GM19395 (cell line): ENCODE measurements around the gene OCA2.

Experiments used
- ATAC-seq: cut with Tn5 transposase; IDR thresholded peaks from one replicate; pipeline ENCODE4 v1.9.1; 2021; ENCODE audit warnings: mild to moderate bottlenecking, moderate library complexity; ENCODE audit not compliant: unreplicated experiment

OCA2 gene

DNA sequence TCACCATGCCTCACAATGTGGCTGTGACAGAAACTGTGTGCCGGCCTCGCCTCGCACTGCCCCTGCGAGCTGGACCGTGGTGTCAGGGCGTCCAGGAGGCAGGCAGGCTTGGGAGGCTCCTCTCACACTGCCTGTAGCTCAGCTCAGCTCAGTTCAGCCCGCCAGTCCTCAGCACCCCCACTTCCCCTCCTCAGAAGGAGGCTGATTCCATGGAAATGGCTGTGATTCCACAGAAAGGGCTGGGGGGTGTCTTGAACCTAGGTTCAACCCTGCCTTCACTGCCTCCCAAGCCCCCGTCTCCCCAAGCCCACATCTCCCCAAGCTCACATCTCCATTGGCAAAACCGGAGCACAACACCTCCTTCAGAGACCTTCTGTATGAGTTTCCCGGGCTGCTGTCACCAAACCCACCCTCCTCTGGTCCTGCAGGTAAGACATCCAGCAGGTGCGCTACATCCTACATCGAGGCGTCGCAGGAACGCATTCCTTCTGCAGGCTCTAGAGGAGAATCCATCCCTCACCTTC lies 94.0 kb downstream of the OCA2 start:
- ATAC-seq = no peak

DNA sequence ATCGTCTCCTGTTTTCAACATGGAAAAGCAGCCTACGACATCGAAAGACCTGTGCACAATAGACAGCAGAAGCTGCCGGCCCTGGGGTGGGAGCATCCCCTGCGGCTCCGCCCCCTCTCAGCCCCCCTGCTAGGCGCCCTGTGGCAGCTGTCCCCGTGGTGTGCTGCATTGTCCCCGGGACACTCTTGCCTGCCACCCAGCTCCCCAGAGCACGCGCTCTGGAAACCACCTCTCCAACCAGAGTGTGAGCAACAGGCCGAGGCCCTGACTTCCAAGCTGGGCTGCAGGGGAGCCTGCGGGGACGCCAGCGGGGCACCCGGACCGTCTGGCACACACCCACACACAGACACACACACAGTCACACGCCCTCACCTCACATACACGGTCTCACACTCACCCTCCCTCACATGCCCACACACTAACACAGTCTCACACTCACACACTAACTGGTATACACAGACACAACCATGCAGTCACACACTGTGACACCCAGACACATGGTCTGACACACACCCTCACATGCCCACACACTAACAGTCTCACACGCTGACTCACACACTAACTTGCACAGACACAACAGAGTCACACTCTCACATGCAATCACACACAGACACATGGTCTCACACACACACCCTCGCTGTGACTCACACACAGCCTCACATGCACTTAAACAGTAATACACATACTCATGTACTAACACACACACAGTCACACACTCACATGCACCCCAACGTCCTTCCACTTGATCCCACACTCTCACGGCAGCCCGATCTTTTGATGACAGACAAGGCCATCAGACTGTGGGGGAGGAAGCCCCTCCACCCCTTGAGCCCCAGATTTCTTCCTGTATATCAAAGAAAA lies 94.7 kb downstream of the OCA2 start:
- ATAC-seq = no peak

DNA sequence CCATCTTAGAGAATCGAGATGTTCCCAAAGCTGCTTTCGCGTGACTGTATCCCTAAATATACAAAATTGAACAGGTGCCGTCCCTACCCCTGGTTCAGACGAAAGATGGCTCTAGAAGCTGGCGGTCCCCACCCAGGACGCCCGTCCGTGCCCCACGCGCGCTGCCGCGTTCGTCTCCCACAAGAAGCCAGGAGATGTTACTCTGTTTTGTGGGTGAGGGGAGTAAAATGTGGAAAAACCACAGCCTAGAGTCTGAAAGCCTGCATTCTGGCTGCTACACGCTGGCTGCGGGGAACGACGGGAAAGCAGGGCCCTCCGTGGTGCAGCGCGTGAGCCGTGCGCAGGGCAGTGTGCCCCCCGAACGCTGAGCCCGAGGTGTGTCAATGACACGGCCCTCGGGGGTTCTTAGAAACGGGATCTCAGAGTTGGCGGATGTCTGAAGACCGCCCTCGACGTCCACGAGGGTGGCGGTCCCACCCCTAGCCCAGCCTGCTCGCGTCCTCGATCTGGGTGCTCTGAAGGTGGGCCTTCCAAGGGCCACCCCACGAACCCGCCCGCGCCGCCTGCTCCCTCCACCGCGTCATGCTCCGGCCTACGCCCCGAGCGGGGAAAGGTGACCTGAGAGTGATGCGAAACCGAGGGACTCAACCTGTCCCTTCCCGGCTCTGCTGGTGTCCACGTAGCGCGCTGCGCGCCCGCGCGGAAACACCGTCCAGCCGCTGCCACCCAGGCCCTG lies 95.6 kb downstream of the OCA2 start:
- no peak for ATAC-seq

DNA sequence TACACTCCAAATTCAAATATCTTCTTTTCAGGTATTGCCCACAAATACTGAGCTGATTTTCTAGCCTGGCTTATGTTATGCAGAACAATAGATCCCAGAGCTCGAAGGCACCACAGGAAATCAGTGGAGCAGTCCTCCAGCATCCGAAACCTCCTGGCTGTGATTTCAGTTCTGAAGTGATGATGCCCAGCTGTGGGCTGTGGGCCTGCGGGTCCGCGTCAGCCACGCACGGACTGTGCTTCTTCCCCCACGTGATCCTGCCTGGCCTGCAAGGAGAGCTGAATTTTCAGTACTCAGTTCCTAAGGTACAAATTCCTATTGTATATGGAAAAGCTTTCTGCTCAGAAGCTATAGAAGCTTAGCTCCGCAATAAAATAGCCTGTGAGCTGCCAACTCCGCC lies 96.2 kb downstream of the OCA2 start:
- no peak for ATAC-seq

DNA sequence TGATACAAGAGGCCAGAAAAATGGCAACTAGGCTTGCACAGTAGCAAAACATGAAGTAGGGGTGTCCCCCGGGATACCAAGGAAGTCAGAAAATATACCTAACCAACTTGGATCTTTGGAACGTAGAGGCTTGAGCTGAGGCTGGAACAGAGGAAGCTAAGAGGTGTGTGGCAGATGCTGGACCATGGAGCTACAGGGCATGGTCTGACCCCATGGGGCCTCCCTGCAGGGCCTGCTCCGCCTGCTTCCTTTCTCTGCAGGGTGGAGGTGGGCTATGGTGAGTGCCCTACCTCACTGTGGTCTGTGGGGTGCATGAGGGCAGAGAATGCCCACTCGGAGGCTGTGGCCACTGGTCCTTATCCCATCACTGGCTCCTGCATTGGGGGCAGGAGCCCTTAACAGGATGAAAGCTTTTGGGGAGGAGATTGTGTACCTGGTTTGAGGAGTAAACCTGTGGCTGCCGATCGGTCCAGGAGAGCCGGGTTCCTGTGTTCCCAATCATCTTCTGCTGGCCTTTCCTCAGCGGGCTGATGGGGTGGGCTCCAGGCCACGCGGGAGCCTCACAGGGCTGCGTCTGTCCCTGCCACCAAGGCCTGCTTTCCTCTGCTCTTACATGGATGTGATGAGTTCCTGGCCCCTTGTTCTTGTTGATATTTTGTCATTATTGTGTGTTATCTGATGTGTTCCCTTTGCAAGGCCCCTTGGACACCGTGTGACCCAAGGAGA lies 96.8 kb downstream of the OCA2 start:
- no peak for ATAC-seq

DNA sequence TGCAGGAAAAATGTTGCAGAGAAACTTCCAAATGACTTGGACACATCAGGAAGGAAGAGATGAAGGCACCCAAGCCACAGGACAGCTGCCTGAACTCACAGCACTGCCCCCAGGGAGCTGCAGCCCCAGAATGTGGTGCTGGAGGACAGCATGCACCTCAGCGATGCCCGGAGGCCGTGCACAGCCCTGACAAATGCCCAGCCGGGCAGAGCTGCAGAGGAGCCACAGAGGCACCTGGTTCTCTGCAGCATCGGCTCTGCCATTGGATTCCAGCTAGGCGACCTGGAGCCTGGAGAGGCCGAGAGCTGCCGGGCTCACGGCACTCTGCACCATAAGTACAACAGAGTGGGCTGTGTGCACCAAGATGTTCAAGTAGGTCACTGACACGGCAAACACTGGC lies 97.5 kb downstream of the OCA2 start:
- no peak for ATAC-seq

DNA sequence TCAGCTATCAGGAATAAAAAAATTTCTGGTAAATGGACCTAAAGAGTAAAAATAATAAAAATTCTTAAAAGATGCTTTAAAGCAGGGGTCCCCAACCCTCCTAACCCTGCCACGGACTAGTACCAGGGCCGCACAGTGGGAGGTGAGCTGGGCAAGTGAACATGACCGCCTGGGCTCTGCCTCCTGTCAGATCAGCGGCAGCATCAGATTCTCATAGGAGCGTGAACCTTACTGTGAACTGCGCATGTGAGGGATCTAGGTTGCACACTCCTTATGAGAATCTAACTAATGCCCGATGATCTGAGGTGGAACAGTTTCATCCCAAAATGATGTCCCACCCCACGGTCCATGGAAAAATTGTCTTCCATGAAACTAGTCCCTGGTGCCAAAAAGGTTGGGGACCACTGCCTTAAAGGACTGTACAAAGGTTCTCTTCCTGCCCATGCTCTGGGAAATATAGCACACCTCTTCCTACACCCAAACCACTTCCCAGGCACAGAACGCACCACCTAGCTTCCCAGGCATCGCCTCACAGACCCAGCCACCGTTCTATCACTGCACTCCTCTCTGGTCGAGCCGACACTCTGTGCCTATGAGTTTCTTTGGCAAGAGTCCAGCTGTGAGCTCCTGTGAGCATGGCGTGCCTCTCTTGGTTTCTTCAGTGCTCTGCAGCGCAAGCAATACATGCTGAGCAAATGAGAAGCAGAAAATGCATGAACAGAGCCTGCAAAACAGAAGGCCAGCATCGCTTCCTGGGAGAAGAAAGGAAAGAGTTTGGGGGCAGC lies 104.9 kb downstream of the OCA2 start:
- ATAC-seq = no peak

DNA sequence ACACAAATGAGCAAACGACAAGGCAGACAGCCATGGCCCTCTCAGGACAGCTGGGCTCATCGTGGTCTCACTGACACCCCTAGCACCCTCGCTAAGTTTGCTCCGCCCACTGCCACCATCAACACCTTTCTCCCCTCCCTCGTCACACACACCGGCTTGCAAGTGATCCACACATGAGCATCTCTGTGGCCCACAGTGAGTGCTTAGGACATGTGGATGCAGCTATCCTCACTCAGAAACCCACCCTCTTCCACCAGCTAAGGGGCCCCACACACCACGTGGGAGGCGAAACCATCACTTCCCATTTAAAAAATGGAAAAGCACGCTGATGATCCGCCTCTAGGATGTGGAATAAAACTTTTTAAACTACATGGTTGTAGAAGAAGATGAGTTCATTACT lies 105.6 kb downstream of the OCA2 start:
- ATAC-seq = no peak

DNA sequence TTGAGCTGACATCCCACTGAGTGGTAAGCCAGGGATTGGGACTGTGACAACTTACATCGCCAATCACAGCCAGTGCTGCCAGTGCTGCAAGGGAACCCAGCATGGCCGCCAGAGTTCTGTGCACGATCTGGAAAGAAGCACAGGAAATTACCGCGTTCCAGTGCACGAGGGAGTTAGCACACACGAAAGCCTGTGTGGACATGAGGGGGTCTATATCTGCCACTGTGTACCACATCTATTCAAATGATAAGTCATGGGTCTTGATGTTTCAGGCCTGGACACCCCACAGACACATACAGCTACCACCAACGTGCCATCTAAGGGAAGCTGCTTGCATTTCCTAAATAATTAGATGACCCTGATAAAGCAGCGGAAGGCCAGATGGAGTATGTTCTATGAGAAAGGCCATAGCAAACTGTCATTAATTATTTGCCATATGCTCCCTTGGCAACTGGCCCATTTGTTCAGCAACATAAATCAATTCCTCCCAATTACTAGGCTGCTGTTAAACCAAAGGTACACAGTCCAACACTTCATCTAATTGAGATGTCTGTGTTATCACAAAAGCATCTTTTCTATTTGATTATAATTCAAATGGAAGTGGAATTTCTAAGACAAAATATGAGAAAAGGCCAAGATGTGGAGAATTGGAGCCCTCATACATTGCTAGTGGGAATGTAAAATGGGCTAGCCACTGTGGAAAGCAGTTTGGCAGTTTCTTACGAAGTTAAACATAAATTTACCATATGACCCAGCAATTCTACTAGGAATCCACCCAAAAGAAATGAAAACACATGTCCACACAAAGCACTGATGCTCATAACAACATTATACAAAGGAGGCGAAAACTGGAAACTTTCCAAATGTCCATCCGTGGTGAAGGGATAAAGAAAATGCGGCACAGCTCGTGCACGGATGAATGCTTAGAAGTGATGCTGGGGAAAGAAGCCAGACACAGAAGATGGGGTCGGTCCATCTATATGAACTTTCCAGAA lies 108.3 kb downstream of the OCA2 start:
- ATAC-seq = no peak

DNA sequence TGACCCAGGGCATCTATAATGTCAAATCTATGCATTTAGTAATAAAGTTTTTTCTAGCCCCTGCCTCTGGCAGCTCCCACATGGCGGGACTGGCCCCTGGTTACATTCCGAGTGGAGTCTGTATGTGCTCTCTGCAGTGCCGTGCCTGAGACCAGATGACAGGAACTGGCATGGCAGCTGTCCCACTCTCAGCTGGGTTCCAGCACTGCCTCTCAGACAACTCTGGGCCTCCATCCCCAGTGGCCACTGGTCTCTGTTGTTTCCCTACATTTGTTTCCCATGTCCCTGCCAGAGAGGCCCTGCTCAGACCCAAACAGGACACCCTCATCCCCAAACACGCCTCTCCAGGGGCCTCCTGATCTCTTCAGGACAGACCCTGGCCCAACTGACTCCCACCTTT lies 109.3 kb downstream of the OCA2 start:
- no peak for ATAC-seq

DNA sequence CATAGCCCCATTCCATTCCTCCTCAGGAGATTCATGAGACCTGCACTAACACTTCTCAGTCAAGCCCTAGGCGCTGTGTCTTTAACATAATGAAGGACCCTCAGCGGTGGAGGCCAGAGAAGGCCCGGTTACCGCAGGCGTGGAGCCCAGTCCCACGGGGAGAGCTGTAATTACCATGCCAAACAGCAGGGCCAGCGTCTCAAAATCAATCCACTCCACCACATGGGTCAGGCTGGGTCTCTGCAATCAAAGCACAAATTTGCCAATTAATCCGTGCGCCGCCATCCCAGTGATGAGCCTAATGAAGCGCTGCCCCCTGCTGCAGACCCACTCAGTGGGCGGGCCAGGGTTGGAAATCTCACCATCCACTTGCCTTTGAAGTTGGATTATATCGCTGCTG lies 109.7 kb downstream of the OCA2 start:
- ATAC-seq = no peak

DNA sequence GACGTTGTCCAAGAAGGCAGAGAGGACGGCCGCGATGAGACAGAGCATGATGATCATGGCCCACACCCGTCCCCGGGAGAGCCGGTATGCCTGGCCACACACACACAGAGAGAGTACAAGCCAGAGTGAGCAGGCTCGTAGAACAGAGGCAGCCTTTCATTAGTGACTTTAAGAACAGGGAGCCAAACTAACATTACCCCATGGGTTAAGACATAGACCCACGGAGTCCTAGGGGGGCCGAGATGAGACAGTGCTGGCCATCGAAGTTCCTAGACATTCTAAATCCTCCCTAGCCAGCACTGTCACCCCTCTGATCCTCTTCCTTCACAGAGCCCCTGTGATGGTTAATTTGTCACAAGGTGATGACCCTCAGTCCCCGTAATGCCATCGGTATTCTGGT lies 114.0 kb downstream of the OCA2 start:
- no peak for ATAC-seq

DNA sequence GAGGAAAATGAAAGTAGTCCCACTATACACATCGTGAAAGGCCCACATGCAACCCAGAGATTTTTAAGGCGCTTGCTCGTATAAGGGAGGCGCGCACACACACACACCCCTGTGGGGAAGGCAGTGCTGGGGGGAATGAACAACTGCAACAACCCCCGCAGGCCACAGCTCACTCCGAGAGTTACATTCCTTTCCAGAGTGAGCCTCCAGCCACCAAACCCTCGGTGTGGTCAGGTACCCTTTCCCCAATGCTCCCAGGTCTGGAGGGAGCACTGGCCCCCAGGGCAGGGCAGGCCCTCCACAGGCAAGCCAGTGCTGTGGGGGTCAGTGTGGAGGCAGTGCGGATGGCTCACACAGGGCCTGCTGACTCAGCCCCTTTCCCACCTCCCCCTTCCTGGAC lies 115.6 kb downstream of the OCA2 start:
- ATAC-seq = no peak

DNA sequence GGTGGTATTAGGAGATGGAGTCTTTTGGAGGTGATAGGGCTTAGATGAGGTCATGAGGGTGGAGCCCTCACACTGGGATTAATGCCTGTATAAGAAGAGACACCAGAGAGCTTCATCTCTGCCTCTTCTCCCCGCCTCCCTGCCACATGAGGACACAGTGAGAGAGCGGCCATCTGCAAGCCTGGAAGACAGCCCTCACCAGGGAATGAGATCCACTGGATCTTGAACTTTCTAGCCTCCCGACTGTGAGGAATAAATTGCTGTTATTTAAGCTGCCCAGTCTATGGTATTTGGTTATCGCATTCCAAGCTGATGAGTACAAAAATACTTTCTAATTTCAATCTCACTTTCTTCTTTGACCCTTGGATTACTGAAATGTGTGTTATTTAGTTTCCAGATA lies 121.4 kb downstream of the OCA2 start:
- ATAC-seq = no peak

DNA sequence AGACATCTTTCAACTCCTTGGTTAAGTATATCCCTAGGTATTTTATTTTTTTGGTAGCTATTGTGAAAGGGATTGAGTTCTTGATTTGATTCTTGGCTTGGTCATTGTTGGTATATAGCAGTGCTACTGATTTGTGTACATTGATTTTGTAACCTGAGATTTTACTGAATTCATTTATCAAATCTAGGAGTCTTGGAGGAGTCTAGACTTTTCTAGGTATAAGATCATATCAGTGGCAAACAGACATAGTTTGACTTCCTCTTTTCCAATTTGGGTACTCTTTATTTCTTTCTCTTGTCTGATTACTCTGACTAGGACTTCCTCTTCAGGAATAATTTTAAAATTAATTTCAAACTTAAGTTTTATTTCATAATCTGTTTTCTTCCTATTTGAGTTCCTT lies 125.2 kb downstream of the OCA2 start:
- ATAC-seq = no peak

DNA sequence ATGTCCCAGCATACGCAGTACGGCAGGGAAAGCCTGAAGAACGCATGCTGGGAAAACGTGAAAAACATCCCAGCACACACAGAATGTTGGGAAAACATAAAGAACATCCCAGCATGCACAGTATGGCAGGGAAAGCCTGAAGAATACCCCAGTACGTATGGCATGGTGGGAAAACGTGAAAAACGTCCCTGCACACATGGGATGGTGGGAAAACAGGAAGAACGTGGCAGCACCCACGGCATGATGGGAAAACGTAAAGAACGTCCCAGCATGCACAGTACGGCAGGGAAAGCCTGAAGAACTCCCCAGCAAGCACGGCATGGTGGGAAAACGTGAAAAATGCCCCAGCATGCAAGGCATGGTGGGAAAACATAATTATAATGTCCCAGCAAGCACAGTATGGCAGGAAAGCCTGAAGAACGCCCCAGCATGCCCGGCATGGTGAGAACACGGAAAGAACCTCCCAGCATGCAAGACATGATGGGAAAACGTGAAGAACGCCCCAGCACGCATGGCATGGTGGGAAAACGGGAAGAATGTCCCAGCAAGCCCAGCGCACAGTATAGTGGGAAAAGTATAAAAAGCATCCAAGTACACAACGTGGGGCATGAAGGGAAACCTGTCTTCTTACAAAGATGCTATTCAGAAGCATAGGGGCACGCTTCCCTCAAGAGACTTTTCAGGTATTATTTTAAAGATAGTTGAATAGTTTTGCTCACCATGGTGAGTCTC lies 128.3 kb downstream of the OCA2 start:
- no peak for ATAC-seq

DNA sequence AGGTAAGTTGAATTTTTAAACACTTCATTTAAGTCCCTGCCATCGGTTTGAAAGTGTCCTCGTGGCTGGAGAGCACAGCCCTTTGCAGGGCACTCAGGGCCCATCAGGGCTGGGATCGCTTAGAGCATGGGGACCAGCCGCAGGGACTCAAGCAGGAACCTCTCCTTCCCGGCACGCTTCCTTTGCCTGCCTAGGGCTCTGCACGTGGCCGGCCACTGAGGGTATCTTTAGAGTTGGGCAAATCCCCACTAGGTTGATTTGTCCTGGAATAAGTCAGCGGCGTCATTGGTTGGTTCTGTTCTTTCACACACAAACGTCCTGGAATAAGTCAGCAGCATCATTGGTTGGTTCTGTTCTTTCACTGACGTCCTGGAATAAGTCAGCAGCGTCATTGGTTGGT lies 131.6 kb downstream of the OCA2 start:
- no peak for ATAC-seq

DNA sequence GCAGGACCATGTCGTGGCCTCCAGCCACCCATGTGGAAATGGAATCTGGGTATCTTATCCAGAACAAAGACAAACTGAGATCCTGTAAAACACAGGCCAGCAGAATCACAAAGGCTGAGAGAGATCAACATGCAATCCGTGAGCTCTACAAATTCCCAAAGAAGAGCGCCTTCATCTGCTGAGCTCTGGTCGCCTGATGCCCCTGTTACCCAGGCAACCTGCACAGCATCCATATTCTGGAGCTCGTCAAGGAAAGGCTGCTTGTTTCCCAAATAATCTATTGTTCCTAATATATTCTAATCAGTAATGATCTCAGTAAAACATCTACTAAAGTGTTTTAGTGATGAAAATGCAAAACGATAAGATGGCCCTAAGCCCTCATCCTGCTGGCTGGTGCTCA lies 133.6 kb downstream of the OCA2 start:
- no peak for ATAC-seq

DNA sequence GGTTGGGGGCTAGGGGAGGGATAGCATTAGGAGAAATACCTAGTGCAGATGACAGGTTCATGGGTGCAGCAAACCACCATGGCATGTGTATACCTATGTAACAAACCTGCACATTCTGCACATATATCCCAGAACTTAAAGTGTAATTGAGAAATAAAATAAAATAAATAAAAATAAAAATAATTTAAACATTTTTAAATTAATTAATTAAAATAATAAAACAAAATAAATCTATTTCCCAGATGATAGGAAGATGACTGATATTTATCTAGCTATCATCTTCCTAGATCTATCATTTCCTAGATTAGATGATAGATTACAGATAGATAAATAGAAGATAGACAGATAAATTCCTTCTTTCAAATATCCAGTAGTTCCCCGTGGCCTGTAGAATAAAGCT lies 137.3 kb downstream of the OCA2 start:
- no peak for ATAC-seq
